Retina (tissue), 1 donor: ENCODE measurements around the gene CHAF1B.

ENCODE experiments used
- DNase-seq: peaks from one replicate; pipeline ENCODE4 v3.0.0-alpha.2; 2016

The CHAF1B gene

GRCh38 chr21:36429947-36430546 is 44.9 kb downstream of the CHAF1B start:
- DNase-seq = peak; percentile 34

- no peak for DNase-seq
Observed at GRCh38 chr21:36430841-36431240, 45.6 kb downstream of the CHAF1B start.

GRCh38 chr21:36431252-36431651 is 46.1 kb downstream of the CHAF1B start:
- DNase-seq = no peak

- DNase-seq = no peak
Observed at GRCh38 chr21:36433059-36433709, 48.0 kb downstream of the CHAF1B start.

- DNase-seq = no peak
Observed at GRCh38 chr21:36434144-36434543, 49.0 kb downstream of the CHAF1B start.

GRCh38 chr21:36436829-36437744 is 51.9 kb downstream of the CHAF1B start:
- no peak for DNase-seq

GRCh38 chr21:36437745-36438128 is 52.5 kb downstream of the CHAF1B start:
- DNase-seq = no peak

GRCh38 chr21:36441715-36442114 is 56.5 kb downstream of the CHAF1B start:
- no peak for DNase-seq

- no peak for DNase-seq
Observed at GRCh38 chr21:36446301-36446700, 61.1 kb downstream of the CHAF1B start.

GRCh38 chr21:36450511-36450910 is 65.3 kb downstream of the CHAF1B start:
- no peak for DNase-seq

GRCh38 chr21:36451506-36451905 is 66.3 kb downstream of the CHAF1B start:
- no peak for DNase-seq

GRCh38 chr21:36452281-36452825 is 67.2 kb downstream of the CHAF1B start:
- DNase-seq = no peak

- DNase-seq = no peak
Observed at GRCh38 chr21:36454093-36454531, 68.9 kb downstream of the CHAF1B start.

- no peak for DNase-seq
Observed at GRCh38 chr21:36454706-36455105, 69.5 kb downstream of the CHAF1B start.

GRCh38 chr21:36456729-36457414 is 71.7 kb downstream of the CHAF1B start:
- DNase-seq = no peak

- DNase-seq = no peak
Observed at GRCh38 chr21:36459098-36459497, 73.9 kb downstream of the CHAF1B start.

GRCh38 chr21:36460866-36461265 is 75.7 kb downstream of the CHAF1B start:
- no peak for DNase-seq

GRCh38 chr21:36461277-36461917 is 76.2 kb downstream of the CHAF1B start:
- no peak for DNase-seq

- DNase-seq = no peak
Observed at GRCh38 chr21:36461918-36462486, 76.8 kb downstream of the CHAF1B start.

GRCh38 chr21:36463204-36463603 is 78.0 kb downstream of the CHAF1B start:
- DNase-seq = no peak

- DNase-seq = no peak
Observed at GRCh38 chr21:36463991-36464390, 78.8 kb downstream of the CHAF1B start.

GRCh38 chr21:36464590-36464989 is 79.4 kb downstream of the CHAF1B start:
- DNase-seq = no peak
